OCI-LY7 (cell line): ENCODE measurements around the gene AURKB. TPM values are rescaled to one million over a fixed set of nuclear protein-coding genes. Genes with fewer than 3 reads are reported as not detected.

Experiments
- BruUV-seq: library from RNA; stranded (reverse); fragments of 400-500 nt; replicated peaks from 2 replicates; lab custom pipeline; 2021; lab: Mats Ljungman, UMichigan
- CTCF ChIA-PET: fragments of 300-600 bp; sonication (Branson Sonifier 250); formaldehyde crosslinking; loops from one replicate; lab custom pipeline; 2022; ENCODE audit warnings: antibody characterized with exemption; ENCODE audit not compliant: unreplicated experiment; lab: Charles Lee
- POLR2A ChIA-PET: fragments of 300-600 bp; sonication (Branson Sonifier 250); formaldehyde crosslinking; loops from one replicate; lab custom pipeline; 2022; ENCODE audit warnings: antibody characterized with exemption; lab: Charles Lee
- DNase-seq: peaks from one replicate; pipeline ENCODE4 v3.0.0-alpha.2; 2015; ENCODE audit warnings: low spot score
- H2AFZ ChIP-seq: fragments of 200-600 bp; sonication (generic), shearing (Covaris generic); 2 replicates; pipeline ENCODE4 v1.6.1; 2014; ENCODE audit warnings: mild to moderate bottlenecking, antibody characterized with exemption, low read length, moderate library complexity
- H3K27ac ChIP-seq: fragments of 200-600 bp; sonication (generic); 2 replicates; pipeline ENCODE4 v1.5.1; 2014; ENCODE audit warnings: mixed run types, low read depth, mild to moderate bottlenecking, moderate library complexity, low read length, inconsistent platforms; ENCODE audit not compliant: poor library complexity, severe bottlenecking
- H3K36me3 ChIP-seq: fragments of 200-600 bp; sonication (generic); 2 replicates; pipeline ENCODE4 v1.6.1; 2014; ENCODE audit warnings: mild to moderate bottlenecking, antibody characterized with exemption, low read length, moderate library complexity, mixed read lengths; ENCODE audit not compliant: insufficient read depth
- H3K4me1 ChIP-seq: fragments of 200-600 bp; sonication (generic); 2 replicates; pipeline ENCODE4 v1.5.1; 2014; ENCODE audit warnings: mild to moderate bottlenecking, low read length; ENCODE audit not compliant: insufficient read depth, poor library complexity, severe bottlenecking
- H3K4me2 ChIP-seq: fragments of 200-600 bp; sonication (generic); 2 replicates; pipeline ENCODE4 v1.6.1; 2014; ENCODE audit warnings: mild to moderate bottlenecking, low read length
- H3K4me3 ChIP-seq: fragments of 200-600 bp; sonication (generic); 2 replicates; pipeline ENCODE4 v1.5.1; 2014; ENCODE audit warnings: mild to moderate bottlenecking, low read depth, low read length; ENCODE audit not compliant: poor library complexity, severe bottlenecking
- H3K79me2 ChIP-seq: fragments of 200-600 bp; sonication (generic); 2 replicates; pipeline ENCODE4 v1.6.1; 2016; ENCODE audit warnings: low read depth, mild to moderate bottlenecking, low read length, moderate library complexity, mixed read lengths; ENCODE audit not compliant: insufficient read depth
- H3K9me2 ChIP-seq: fragments of 200-600 bp; sonication (generic); 2 replicates; pipeline ENCODE4 v1.6.1; 2016; ENCODE audit warnings: mild to moderate bottlenecking, low read length, mixed read lengths; ENCODE audit not compliant: insufficient read depth
- H3K9me3 ChIP-seq: fragments of 200-600 bp; sonication (generic); 2 replicates; pipeline ENCODE4 v1.6.1; 2014; ENCODE audit warnings: mild to moderate bottlenecking, mixed run types, low read length, mixed read lengths
- H4K20me1 ChIP-seq: fragments of 200-600 bp; sonication (generic); 2 replicates; pipeline ENCODE4 v1.6.1; 2014; ENCODE audit warnings: mild to moderate bottlenecking, antibody characterized with exemption, low read length, moderate library complexity, mixed read lengths; ENCODE audit not compliant: insufficient read depth
- EZH2phosphoT487 ChIP-seq: fragments of 200-600 bp; sonication (generic); IDR thresholded peaks from 2 replicates; pipeline ENCODE4 v1.6.1; 2018; ENCODE audit warnings: low read depth, borderline replicate concordance, mild to moderate bottlenecking, mixed run types, antibody characterized with exemption, low read length, moderate library complexity, mixed read lengths
- intact Hi-C: fragments of 100-400 bp; cut with micrococcal nuclease; formaldehyde crosslinking; loops from one replicate; pipeline ENCODE4 v1.10.0; 2022; ENCODE audit not compliant: unreplicated experiment
- total RNA-seq, 2 experiments: library from RNA; depleted of rRNA in 1 of 2; stranded (reverse); fragments of >200 nt in 1 of 2; shearing (Covaris generic) in 1 of 2; gene quantifications; 2 replicates each; pipeline ENCODE4 v1.2.3, GENCODE V29; 2014 to 2022
- TF ChIP-seq, protein P1 (sequence below): fragments of 200-600 bp; sonication (generic); conservative IDR thresholded peaks from 2 replicates; pipeline ENCODE4 v1.5.1; 2014; ENCODE audit warnings: mild to moderate bottlenecking, antibody characterized with exemption, low read length, moderate library complexity, mixed read lengths

AURKB gene
- total RNA-seq, 2 experiments from 2014 or later = 283 to 310 TPM

DNA sequence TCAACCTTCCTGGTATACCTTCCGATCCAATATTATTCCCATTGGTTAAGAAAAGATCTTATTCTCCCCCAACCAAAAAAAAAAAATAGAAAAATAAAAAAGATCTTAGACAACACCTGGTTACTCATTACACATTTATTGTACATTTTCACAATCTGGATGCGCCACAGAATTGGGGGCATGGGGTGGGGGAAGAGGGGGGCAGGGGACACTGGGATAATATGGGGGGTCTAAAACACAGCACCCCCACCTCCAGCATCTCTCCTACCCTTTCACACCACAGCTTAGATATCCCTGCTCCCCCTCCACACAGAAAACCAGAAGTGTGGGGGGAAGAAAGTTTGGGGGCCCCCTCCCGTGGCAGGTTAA, 51.4 kb downstream of the AURKB start:
- DNase-seq = no peak
- no peak overlapping the region for H3K4me3 ChIP-seq
- BruUV-seq = no TSS peak
- no peak overlapping the region for H3K27ac ChIP-seq
- intact Hi-C loops = loop anchor here (10.0 kb wide), 1 partner anchor 324 kb away; the partner anchor contains the start of gene KDM6B
- H3K4me1 ChIP-seq = peaks cover 58% of the 10 kb centered on the region
- no peaks in the 10 kb centered on the region for H3K9me3 ChIP-seq
- POLR2A ChIA-PET = interaction anchor here (1.0 kb wide), 1 partner anchor 14 kb away, joined by 3 read pairs; no protein-coding TSS in a partner anchor
- no peak overlapping the region for H2AFZ ChIP-seq
- H3K79me2 ChIP-seq = peaks cover 14% of the 10 kb centered on the region; the same call in 1 of the 2 replicates
- TF ChIP-seq, protein P1, sequence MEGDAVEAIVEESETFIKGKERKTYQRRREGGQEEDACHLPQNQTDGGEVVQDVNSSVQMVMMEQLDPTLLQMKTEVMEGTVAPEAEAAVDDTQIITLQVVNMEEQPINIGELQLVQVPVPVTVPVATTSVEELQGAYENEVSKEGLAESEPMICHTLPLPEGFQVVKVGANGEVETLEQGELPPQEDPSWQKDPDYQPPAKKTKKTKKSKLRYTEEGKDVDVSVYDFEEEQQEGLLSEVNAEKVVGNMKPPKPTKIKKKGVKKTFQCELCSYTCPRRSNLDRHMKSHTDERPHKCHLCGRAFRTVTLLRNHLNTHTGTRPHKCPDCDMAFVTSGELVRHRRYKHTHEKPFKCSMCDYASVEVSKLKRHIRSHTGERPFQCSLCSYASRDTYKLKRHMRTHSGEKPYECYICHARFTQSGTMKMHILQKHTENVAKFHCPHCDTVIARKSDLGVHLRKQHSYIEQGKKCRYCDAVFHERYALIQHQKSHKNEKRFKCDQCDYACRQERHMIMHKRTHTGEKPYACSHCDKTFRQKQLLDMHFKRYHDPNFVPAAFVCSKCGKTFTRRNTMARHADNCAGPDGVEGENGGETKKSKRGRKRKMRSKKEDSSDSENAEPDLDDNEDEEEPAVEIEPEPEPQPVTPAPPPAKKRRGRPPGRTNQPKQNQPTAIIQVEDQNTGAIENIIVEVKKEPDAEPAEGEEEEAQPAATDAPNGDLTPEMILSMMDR = no peak; the same call in 1 of the 2 replicates
- TF ChIP-seq EZH2phosphoT487 = no peak
- CTCF ChIA-PET = interaction anchor here (1.3 kb wide), 1 partner anchor 15 kb away, joined by 5 read pairs; no protein-coding TSS in a partner anchor
- H3K36me3 ChIP-seq = peaks cover 27% of the 10 kb centered on the region
- peak overlapping the region; percentile 52; the same call in 1 of the 2 replicates for H3K4me2 ChIP-seq
- no peaks in the 10 kb centered on the region for H3K9me2 ChIP-seq
- no peaks in the 10 kb centered on the region for H4K20me1 ChIP-seq

DNA sequence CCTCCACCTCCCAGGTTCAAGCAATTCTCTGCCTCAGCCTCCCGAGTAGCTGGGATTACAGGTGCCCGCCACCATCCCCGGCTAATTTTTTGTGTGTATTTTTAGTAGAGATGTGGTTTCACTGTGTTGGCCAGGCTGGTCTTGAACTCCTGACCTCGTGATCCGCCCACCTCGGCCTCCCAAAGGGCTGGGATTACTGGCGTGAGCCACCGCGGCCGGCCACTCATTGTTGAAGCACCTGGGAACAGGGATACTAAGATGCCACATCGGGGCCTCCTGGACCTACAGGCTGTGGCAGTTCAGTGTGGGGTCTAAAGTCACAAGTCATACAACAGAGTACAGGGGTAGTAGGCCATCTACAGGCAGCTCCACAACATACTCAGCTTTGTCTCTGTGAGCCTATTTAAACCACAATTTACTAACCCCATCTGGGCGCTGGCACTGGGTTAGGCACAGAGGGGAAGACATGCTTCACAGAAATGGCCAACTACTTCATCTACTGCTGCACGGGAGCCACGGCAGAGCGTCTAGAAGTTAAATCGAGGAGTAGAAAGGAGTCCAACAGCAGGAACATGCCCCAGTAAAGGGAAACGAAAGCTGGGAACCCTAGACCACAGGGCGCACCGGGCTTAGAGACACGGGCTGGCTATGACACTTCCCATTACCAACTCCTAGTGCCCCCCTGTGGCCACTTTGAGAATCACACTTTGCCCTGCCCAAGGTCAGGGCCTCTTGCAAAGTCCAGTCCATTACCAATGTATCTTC, 51.9 kb downstream of the AURKB start:
- Histone ChIP-seq H3K9me3 (no peaks in the 10 kb centered on the region), H3K4me2 (peak overlapping the region; percentile 52), H3K4me3 (peak overlapping the region; percentile 4), H3K36me3 (peaks cover 27% of the 10 kb centered on the region), H3K79me2 (peaks cover 14% of the 10 kb centered on the region; the same call in 1 of the 2 replicates), H3K4me1 (peaks cover 58% of the 10 kb centered on the region), H2AFZ (no peak overlapping the region), H4K20me1 (no peaks in the 10 kb centered on the region), H3K9me2 (no peaks in the 10 kb centered on the region), H3K27ac (peak overlapping the region; percentile 32)
- peak; percentile 86 for DNase-seq
- BruUV-seq = no TSS peak
- ChIA-PET CTCF (interaction anchor here (1.3 kb wide), 1 partner anchor 15 kb away, joined by 5 read pairs; no protein-coding TSS in a partner anchor), POLR2A (interaction anchor here (1.0 kb wide), 1 partner anchor 15 kb away, joined by 3 read pairs; no protein-coding TSS in a partner anchor)
- TF ChIP-seq, protein P1 = peak; percentile 91
- TF ChIP-seq EZH2phosphoT487 = no peak
- intact Hi-C loops = loop anchor here (10.0 kb wide), 1 partner anchor 324 kb away; the partner anchor contains the start of gene KDM6B
